ENCODE measurements around the gene WDFY4. TPM values are rescaled to one million over a fixed set of nuclear protein-coding genes. Genes with fewer than 3 reads are reported as not detected.

WDFY4 gene
- total and polyA plus RNA-seq, 4 experiments from 2014 or later, result 0.29 to 1.00 (median 0.81) TPM; not detected in 1

GRCh38 chr10:48996329-48996728 is 311.7 kb downstream of the WDFY4 start:
- H3K4me3 ChIP-seq (ENCODE audit: low read length in 2 of 2), result no peak overlapping the region
- intact Hi-C loops (cut with micrococcal nuclease), result no loop called here
- H3K4me1 Mint-ChIP-seq, result no peaks in the 10 kb centered on the region
- ChIA-PET POLR2A (ENCODE audit: partially characterized antibody) (no interaction called here), CTCF (ENCODE audit: partially characterized antibody) (interaction anchor here (1.2 kb wide), 1 partner anchor 171 kb away, joined by 3 read pairs; no protein-coding TSS in a partner anchor)
- no peaks in the 10 kb centered on the region for H3K4me1 ChIP-seq (ENCODE audit: insufficient read depth, low read length)
- no peaks in the 10 kb centered on the region for H3K36me3 ChIP-seq (ENCODE audit: insufficient read depth, low read length)
- peaks cover 0 to 2% (median 0%) of the 10 kb centered on the region in 8 donors for H3K9me3 Mint-ChIP-seq
- H3K27ac ChIP-seq (ENCODE audit: low read depth, low read length), result no peak overlapping the region
- no peak overlapping the region for H3K27ac Mint-ChIP-seq
- H3K9me3 ChIP-seq (ENCODE audit: control insufficient read depth in 1 of 2, low read length in 2 of 2), result no peaks in the 10 kb centered on the region
- peaks cover 2 to 5% of the 10 kb centered on the region in 2 donors for H3K27me3 Mint-ChIP-seq
- no peak for DNase-seq
- H3K4me3 Mint-ChIP-seq, result no peak overlapping the region
- peaks cover 0 to 3% of the 10 kb centered on the region in 2 donors for H3K36me3 Mint-ChIP-seq
- no peaks in the 10 kb centered on the region for H3K27me3 ChIP-seq (ENCODE audit: insufficient read depth, low read length)

DNA sequence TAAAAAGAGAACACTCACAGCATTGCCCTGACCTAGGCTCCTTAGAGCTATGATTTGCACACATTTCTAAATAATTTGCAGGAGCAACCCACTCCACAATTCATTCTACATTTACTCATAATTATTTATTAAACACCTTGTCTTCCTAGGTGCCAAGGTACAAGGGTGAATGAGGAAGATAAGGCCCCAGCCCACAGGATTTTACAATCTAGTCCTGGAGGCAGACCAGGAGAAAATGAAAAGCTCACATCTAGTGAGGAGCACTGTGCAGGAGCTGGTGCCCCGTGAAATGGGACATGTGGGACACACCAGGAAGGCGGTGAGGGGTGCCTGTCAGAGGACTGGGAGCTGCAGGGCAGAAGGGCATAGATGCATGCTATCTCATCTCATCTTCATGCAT is 314.7 kb downstream of the WDFY4 start:
- Histone ChIP-seq H3K9me3 (ENCODE audit: control insufficient read depth in 1 of 2, low read length in 2 of 2) (no peaks in the 10 kb centered on the region), H3K4me1 (ENCODE audit: insufficient read depth, low read length) (no peaks in the 10 kb centered on the region), H3K27ac (ENCODE audit: low read depth, low read length) (no peak overlapping the region), H3K27me3 (ENCODE audit: insufficient read depth, low read length) (no peaks in the 10 kb centered on the region), H3K4me3 (ENCODE audit: low read length in 2 of 2) (no peak overlapping the region), H3K36me3 (ENCODE audit: insufficient read depth, low read length) (no peaks in the 10 kb centered on the region)
- ChIA-PET CTCF (ENCODE audit: partially characterized antibody) (no interaction called here), POLR2A (ENCODE audit: partially characterized antibody) (no interaction called here)
- no peak for DNase-seq
- Mint-ChIP-seq H3K4me3 (no peak overlapping the region), H3K4me1 (no peaks in the 10 kb centered on the region), H3K9me3 (peaks cover 0 to 2% (median 0%) of the 10 kb centered on the region in 8 donors), H3K36me3 (peaks cover 0 to 4% of the 10 kb centered on the region in 2 donors), H3K27me3 (peaks cover 2 to 5% of the 10 kb centered on the region in 2 donors), H3K27ac (no peak overlapping the region)
- intact Hi-C loops (cut with micrococcal nuclease), result no loop called here

GRCh38 chr10:49000437-49001398 is 316.0 kb downstream of the WDFY4 start:
- POLR2A ChIA-PET (ENCODE audit: partially characterized antibody), result no interaction called here
- peaks cover 0 to 4% of the 10 kb centered on the region in 2 donors for H3K36me3 Mint-ChIP-seq
- H3K4me1 ChIP-seq (ENCODE audit: insufficient read depth, low read length), result no peaks in the 10 kb centered on the region
- H3K9me3 ChIP-seq (ENCODE audit: control insufficient read depth in 1 of 2, low read length in 2 of 2), result no peaks in the 10 kb centered on the region
- no peak overlapping the region for H3K4me3 ChIP-seq (ENCODE audit: low read length in 2 of 2)
- H3K9me3 Mint-ChIP-seq, result peaks cover 0 to 4% (median 0%) of the 10 kb centered on the region in 8 donors
- no peak overlapping the region for H3K27ac ChIP-seq (ENCODE audit: low read depth, low read length)
- H3K36me3 ChIP-seq (ENCODE audit: insufficient read depth, low read length), result no peaks in the 10 kb centered on the region
- H3K4me3 Mint-ChIP-seq, result no peak overlapping the region
- H3K27me3 Mint-ChIP-seq, result peaks cover 2 to 5% of the 10 kb centered on the region in 2 donors
- no peaks in the 10 kb centered on the region for H3K27me3 ChIP-seq (ENCODE audit: insufficient read depth, low read length)
- intact Hi-C loops (cut with micrococcal nuclease), result no loop called here
- DNase-seq, result no peak
- H3K4me1 Mint-ChIP-seq, result no peaks in the 10 kb centered on the region
- H3K27ac Mint-ChIP-seq, result peak overlapping the region in 1 of 7 donors; percentile 66
- CTCF ChIA-PET (ENCODE audit: partially characterized antibody), result no interaction called here

DNA sequence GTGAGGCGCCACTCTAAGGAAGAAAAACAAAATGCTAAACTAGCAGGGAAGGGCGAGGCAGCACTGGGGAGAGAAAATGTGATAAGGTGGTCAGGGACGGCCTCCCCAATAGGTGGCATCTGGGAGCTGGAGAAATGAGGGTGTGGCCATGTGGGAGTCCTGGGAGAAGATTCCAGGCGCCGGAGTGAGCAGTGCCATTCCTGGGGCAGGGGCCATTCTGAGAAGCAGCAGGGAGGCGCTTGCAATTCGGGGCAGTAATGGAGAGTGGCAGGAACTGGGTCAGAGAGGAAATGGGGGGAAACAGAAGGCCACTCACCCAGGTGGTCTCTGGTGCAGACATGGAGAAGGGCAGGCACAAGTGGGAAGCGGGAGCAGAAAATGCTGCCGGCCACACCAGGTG is 316.7 kb downstream of the WDFY4 start:
- no peak overlapping the region for H3K4me3 ChIP-seq (ENCODE audit: low read length in 2 of 2)
- POLR2A ChIA-PET (ENCODE audit: partially characterized antibody), result no interaction called here
- H3K27ac Mint-ChIP-seq, result peak overlapping the region in 1 of 7 donors; percentile 66

GRCh38 chr10:49001870-49002672 is 317.4 kb downstream of the WDFY4 start:
- peaks cover 0 to 4% (median 0%) of the 10 kb centered on the region in 8 donors for H3K9me3 Mint-ChIP-seq
- H3K27me3 Mint-ChIP-seq, result peaks cover 2 to 6% of the 10 kb centered on the region in 2 donors
- DNase-seq, result no peak
- no peak overlapping the region for H3K4me3 Mint-ChIP-seq
- H3K27ac Mint-ChIP-seq, result no peak overlapping the region
- Histone ChIP-seq H3K4me1 (ENCODE audit: insufficient read depth, low read length) (no peaks in the 10 kb centered on the region), H3K27me3 (ENCODE audit: insufficient read depth, low read length) (no peaks in the 10 kb centered on the region), H3K9me3 (ENCODE audit: control insufficient read depth in 1 of 2, low read length in 2 of 2) (no peaks in the 10 kb centered on the region), H3K36me3 (ENCODE audit: insufficient read depth, low read length) (no peaks in the 10 kb centered on the region), H3K27ac (ENCODE audit: low read depth, low read length) (no peak overlapping the region), H3K4me3 (ENCODE audit: low read length in 2 of 2) (no peak overlapping the region)
- intact Hi-C loops (cut with micrococcal nuclease), result no loop called here
- ChIA-PET POLR2A (ENCODE audit: partially characterized antibody) (no interaction called here), CTCF (ENCODE audit: partially characterized antibody) (no interaction called here)
- peaks cover 0 to 1% (median 0%) of the 10 kb centered on the region in 4 donors for H3K4me1 Mint-ChIP-seq
- H3K36me3 Mint-ChIP-seq, result peaks cover 0 to 4% of the 10 kb centered on the region in 2 donors

More for the DNA sequence above, 316.7 kb downstream of the WDFY4 start:
- CTCF ChIA-PET (ENCODE audit: partially characterized antibody), result no interaction called here
- H3K4me3 Mint-ChIP-seq, result no peak overlapping the region
- H3K4me1 Mint-ChIP-seq, result peaks cover 0 to under 1% (median 0%) of the 10 kb centered on the region in 4 donors
- H3K36me3 ChIP-seq (ENCODE audit: insufficient read depth, low read length), result no peaks in the 10 kb centered on the region
- no peak for DNase-seq
- no peaks in the 10 kb centered on the region for H3K27me3 ChIP-seq (ENCODE audit: insufficient read depth, low read length)
- peaks cover 0 to 4% (median 0%) of the 10 kb centered on the region in 8 donors for H3K9me3 Mint-ChIP-seq
- intact Hi-C loops (cut with micrococcal nuclease), result no loop called here
- H3K9me3 ChIP-seq (ENCODE audit: control insufficient read depth in 1 of 2, low read length in 2 of 2), result no peaks in the 10 kb centered on the region
- no peaks in the 10 kb centered on the region for H3K4me1 ChIP-seq (ENCODE audit: insufficient read depth, low read length)
- H3K36me3 Mint-ChIP-seq, result peaks cover 0 to 4% of the 10 kb centered on the region in 2 donors
- no peak overlapping the region for H3K27ac ChIP-seq (ENCODE audit: low read depth, low read length)
- H3K27me3 Mint-ChIP-seq, result peaks cover 2 to 6% of the 10 kb centered on the region in 2 donors

- H3K4me1 Mint-ChIP-seq, result peaks cover 0 to 1% (median under 1%) of the 10 kb centered on the region in 4 donors
- intact Hi-C loops (cut with micrococcal nuclease), result no loop called here
Measured at GRCh38 chr10:49005270-49005669, 320.6 kb downstream of the WDFY4 start.

GRCh38 chr10:49007129-49007528 is 322.5 kb downstream of the WDFY4 start:
- Histone ChIP-seq H3K9me3 (ENCODE audit: control insufficient read depth in 1 of 2, low read length in 2 of 2) (no peaks in the 10 kb centered on the region), H3K4me3 (ENCODE audit: low read length in 2 of 2) (no peak overlapping the region), H3K27me3 (ENCODE audit: insufficient read depth, low read length) (no peaks in the 10 kb centered on the region), H3K4me1 (ENCODE audit: insufficient read depth, low read length) (no peaks in the 10 kb centered on the region), H3K36me3 (ENCODE audit: insufficient read depth, low read length) (no peaks in the 10 kb centered on the region), H3K27ac (ENCODE audit: low read depth, low read length) (no peak overlapping the region)
- H3K36me3 Mint-ChIP-seq, result no peaks in the 10 kb centered on the region
- DNase-seq, result no peak
- no peak overlapping the region for H3K27ac Mint-ChIP-seq
- peaks cover 0 to 1% of the 10 kb centered on the region in 2 donors for H3K27me3 Mint-ChIP-seq
- POLR2A ChIA-PET (ENCODE audit: partially characterized antibody), result no interaction called here
- intact Hi-C loops (cut with micrococcal nuclease), result no loop called here
- peaks cover 0 to 1% (median under 1%) of the 10 kb centered on the region in 4 donors for H3K4me1 Mint-ChIP-seq
- no peak overlapping the region for H3K4me3 Mint-ChIP-seq
- H3K9me3 Mint-ChIP-seq, result peaks cover 0 to 2% (median 0%) of the 10 kb centered on the region in 8 donors
- CTCF ChIA-PET (ENCODE audit: partially characterized antibody), result no interaction called here

More at GRCh38 chr10:49005270-49005669, 320.6 kb downstream of the WDFY4 start:
- DNase-seq, result no peak
- Histone ChIP-seq H3K27me3 (ENCODE audit: insufficient read depth, low read length) (no peaks in the 10 kb centered on the region), H3K4me1 (ENCODE audit: insufficient read depth, low read length) (no peaks in the 10 kb centered on the region), H3K9me3 (ENCODE audit: control insufficient read depth in 1 of 2, low read length in 2 of 2) (no peaks in the 10 kb centered on the region), H3K27ac (ENCODE audit: low read depth, low read length) (no peak overlapping the region), H3K4me3 (ENCODE audit: low read length in 2 of 2) (no peak overlapping the region), H3K36me3 (ENCODE audit: insufficient read depth, low read length) (no peaks in the 10 kb centered on the region)
- CTCF ChIA-PET (ENCODE audit: partially characterized antibody), result no interaction called here
- H3K27ac Mint-ChIP-seq, result no peak overlapping the region
- H3K9me3 Mint-ChIP-seq, result peaks cover 0 to 4% (median 0%) of the 10 kb centered on the region in 8 donors
- peaks cover 0 to 4% of the 10 kb centered on the region in 2 donors for H3K36me3 Mint-ChIP-seq
- H3K27me3 Mint-ChIP-seq, result peaks cover 0 to 5% of the 10 kb centered on the region in 2 donors
- H3K4me3 Mint-ChIP-seq, result no peak overlapping the region
- POLR2A ChIA-PET (ENCODE audit: partially characterized antibody), result no interaction called here

Measured in CD4-positive, alpha-beta memory T cell (primary cell).